HAP-1 (cell line): ENCODE data around the gene VDAC2.
"Not testable (repeated sequence)": the region's sequence is repeated elsewhere in the genome, so short reads cannot be mapped to it uniquely, and the experiment has no call there.

Experiments
- DNase-seq, 2 experiments: peaks; one replicate each; pipeline ENCODE4 v3.0.0-alpha.2; 2016 to 2020; ENCODE audit warnings: low spot score in 2 of 2
- H3K27me3 ChIP-seq: fragments of 250-450 bp; sonication (Bioruptor Pico); 2 replicates; pipeline ENCODE4 v1.5.1; 2020; ENCODE audit warnings: low read depth, mild to moderate bottlenecking, moderate library complexity
- H3K36me3 ChIP-seq: fragments of 250-450 bp; sonication (Bioruptor Pico); replicated peaks from 2 replicates; pipeline ENCODE4 v1.5.1; 2020; ENCODE audit warnings: mild to moderate bottlenecking
- H3K4me1 ChIP-seq: fragments of 250-450 bp; sonication (Bioruptor Pico); 2 replicates; pipeline ENCODE4 v1.5.1; 2020; ENCODE audit warnings: mild to moderate bottlenecking
- H3K4me3 ChIP-seq: fragments of 250-450 bp; sonication (Bioruptor Pico); 2 replicates; pipeline ENCODE4 v1.5.1; 2020; ENCODE audit warnings: mild to moderate bottlenecking, moderate library complexity
- H3K9me3 ChIP-seq: fragments of 250-450 bp; sonication (Bioruptor Pico); 2 replicates; pipeline ENCODE4 v1.5.1; 2020; ENCODE audit warnings: mild to moderate bottlenecking, moderate library complexity
- in situ Hi-C: fragments of 300-500 bp; cut with MboI; formaldehyde crosslinking; loops from 3 replicates; pipeline ENCODE4 v1.14.3; 2020; ENCODE audit warnings: low sequenced_read_pairs, inconsistent platforms, mixed read lengths

VDAC2 gene

GRCh38 chr10:75206638-75207037 is 4.0 kb upstream of the VDAC2 start:
- H3K9me3 ChIP-seq, in situ Hi-C loops, H3K4me1 ChIP-seq, H3K4me3 ChIP-seq, H3K36me3 ChIP-seq, DNase-seq, H3K27me3 ChIP-seq: not testable (repeated sequence)

DNA sequence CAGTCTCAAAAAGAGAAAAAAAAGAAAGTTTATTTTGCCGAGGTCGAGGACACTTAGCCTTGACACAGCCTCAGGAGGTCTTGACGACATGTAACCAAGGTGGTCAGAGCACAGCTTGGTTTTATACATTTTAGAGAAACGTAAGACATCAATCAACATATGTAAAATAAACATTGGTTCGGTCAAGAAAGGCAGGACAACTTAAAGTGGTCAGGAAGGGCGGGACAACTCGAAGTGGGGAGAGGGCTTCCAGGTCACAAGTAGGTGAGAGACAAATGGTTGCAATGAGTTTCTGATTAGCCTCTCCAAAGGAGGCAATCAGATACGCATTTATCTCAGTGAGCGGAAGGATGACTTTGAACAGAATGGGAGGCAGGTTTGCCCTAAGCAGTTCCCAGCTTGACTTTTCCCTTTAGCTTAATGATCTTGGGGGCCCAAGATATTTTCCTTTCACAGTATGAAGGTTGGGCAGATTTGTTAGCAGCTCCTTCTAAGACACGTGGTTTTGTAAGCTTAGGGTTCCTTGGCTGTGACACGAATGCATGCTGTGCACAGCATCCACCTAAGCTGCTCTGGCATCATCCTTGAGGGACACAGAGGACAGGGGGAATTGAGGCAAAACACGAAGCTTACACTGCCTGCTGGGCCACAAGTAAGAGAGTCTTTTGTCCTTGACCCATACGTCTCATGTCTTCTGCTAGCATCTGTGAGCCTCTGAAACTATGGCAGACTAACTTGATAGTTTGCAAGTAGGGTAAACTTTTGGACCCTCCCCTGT is 3.3 kb upstream of the VDAC2 start:
- peaks cover 14% of the 10 kb centered on the region for H3K36me3 ChIP-seq
- no peak for DNase-seq
- in situ Hi-C loops: no loop called here
- H3K4me3 ChIP-seq: no peak overlapping the region
- peaks cover 10% of the 10 kb centered on the region for H3K4me1 ChIP-seq
- H3K27me3 ChIP-seq: no peaks in the 10 kb centered on the region
- H3K9me3 ChIP-seq: no peaks in the 10 kb centered on the region

GRCh38 chr10:75207857-75208144 is 2.8 kb upstream of the VDAC2 start:
- H3K27me3 ChIP-seq: no peaks in the 10 kb centered on the region
- in situ Hi-C loops: no loop called here
- H3K36me3 ChIP-seq: peaks cover 20% of the 10 kb centered on the region
- DNase-seq: no peak
- H3K4me1 ChIP-seq: peaks cover 15% of the 10 kb centered on the region
- no peaks in the 10 kb centered on the region for H3K9me3 ChIP-seq
- H3K4me3 ChIP-seq: no peak overlapping the region

DNA sequence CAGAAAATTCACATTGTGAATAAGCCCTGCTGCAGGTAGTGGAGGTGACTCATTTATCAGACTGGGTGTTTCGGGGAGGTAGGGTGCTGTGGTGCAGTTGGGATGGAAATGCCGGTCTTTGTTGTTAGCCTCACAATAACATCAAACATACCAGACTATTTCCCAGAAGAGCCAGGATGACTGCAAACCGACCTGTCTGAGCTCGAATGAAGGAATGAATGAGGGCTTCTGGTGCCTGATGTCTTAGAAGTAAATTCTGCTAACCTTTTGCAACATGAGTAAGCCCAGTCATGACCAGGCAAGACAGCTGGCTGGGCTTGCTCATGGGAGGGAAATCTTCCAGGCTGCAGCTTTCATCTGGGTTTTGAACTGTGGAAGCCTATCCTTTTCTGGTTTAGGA is 2.4 kb upstream of the VDAC2 start:
- in situ Hi-C loops: no loop called here

GRCh38 chr10:75209086-75209920 is 1.3 kb upstream of the VDAC2 start:
- H3K9me3 ChIP-seq: no peaks in the 10 kb centered on the region
- H3K27me3 ChIP-seq: no peaks in the 10 kb centered on the region
- H3K4me1 ChIP-seq: peaks cover 15% of the 10 kb centered on the region
- H3K36me3 ChIP-seq: peaks cover 35% of the 10 kb centered on the region
- in situ Hi-C loops: no loop called here
- DNase-seq: no peak
- H3K4me3 ChIP-seq: peak overlapping the region; percentile 98

More for the DNA sequence above, 2.4 kb upstream of the VDAC2 start:
- DNase-seq: no peak
- Histone ChIP-seq H3K4me1 (peaks cover 15% of the 10 kb centered on the region), H3K4me3 (no peak overlapping the region), H3K9me3 (no peaks in the 10 kb centered on the region), H3K27me3 (no peaks in the 10 kb centered on the region), H3K36me3 (peaks cover 23% of the 10 kb centered on the region)

- peak in 1 of 2 experiments; percentile 69 for DNase-seq
- in situ Hi-C loops: no loop called here
- peaks cover 15% of the 10 kb centered on the region for H3K4me1 ChIP-seq
- peak overlapping the region; percentile 98 for H3K4me3 ChIP-seq
- no peaks in the 10 kb centered on the region for H3K27me3 ChIP-seq
- H3K9me3 ChIP-seq: no peaks in the 10 kb centered on the region
- peaks cover 41% of the 10 kb centered on the region for H3K36me3 ChIP-seq
Measured at GRCh38 chr10:75209921-75210281, 695 bp upstream of the VDAC2 start.

DNA sequence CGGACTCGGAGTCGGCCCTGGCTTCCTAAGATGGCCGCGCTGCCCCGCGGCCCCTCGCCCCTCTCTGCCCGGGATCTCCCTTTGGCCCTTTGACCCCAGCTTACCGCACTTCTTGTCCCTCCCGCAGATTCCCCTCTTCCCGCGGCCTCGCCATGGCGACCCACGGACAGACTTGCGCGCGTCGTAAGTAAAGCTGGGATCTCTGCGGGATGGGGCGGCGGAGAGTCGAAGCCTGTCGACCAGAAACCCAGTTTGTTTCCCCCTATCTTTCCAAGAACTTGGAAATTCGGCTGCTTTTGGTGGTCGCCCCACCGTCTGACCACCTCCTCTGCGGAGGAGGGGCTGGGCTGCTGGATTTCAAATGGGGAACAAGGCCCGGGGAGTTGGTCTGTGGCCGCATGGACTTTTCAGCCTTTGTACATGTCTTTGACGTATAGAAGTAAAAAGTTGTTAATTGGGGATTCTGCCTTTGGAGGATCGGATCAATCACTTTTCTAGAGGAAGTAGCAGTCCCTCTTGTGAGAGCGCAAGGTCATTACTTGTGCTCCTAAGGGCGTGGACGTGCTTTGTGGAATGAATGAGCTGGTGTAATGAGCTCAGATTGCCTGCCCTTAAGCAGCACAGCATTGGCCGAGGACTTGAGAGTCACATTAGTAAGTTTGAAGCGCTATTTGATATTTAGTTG is 553 bp downstream of the VDAC2 start:
- Histone ChIP-seq H3K27me3 (no peaks in the 10 kb centered on the region), H3K4me1 (peaks cover 19% of the 10 kb centered on the region), H3K9me3 (no peaks in the 10 kb centered on the region), H3K36me3 (peaks cover 50% of the 10 kb centered on the region), H3K4me3 (peak overlapping the region; percentile 98)
- peak; percentile 37 to 52 for DNase-seq
- in situ Hi-C loops: no loop called here

- Histone ChIP-seq H3K27me3 (no peaks in the 10 kb centered on the region), H3K9me3 (no peaks in the 10 kb centered on the region), H3K4me3 (peak overlapping the region; percentile 98), H3K36me3 (peaks cover 62% of the 10 kb centered on the region), H3K4me1 (peaks cover 23% of the 10 kb centered on the region)
- no peak for DNase-seq
- in situ Hi-C loops: no loop called here
Measured at GRCh38 chr10:75212343-75212742, 1.7 kb downstream of the VDAC2 start.

- Histone ChIP-seq H3K9me3 (no peaks in the 10 kb centered on the region), H3K4me1 (peaks cover 42% of the 10 kb centered on the region), H3K4me3 (no peak overlapping the region), H3K36me3 (peaks cover 94% of the 10 kb centered on the region), H3K27me3 (no peaks in the 10 kb centered on the region)
- in situ Hi-C loops: no loop called here
- no peak for DNase-seq
Measured at GRCh38 chr10:75220274-75220673, 9.7 kb downstream of the VDAC2 start.

GRCh38 chr10:75221492-75221891 is 10.9 kb downstream of the VDAC2 start:
- Histone ChIP-seq H3K36me3 (peaks cover 91% of the 10 kb centered on the region), H3K4me1 (peaks cover 43% of the 10 kb centered on the region)
- in situ Hi-C loops, H3K27me3 ChIP-seq, H3K4me3 ChIP-seq, DNase-seq, H3K9me3 ChIP-seq: not testable (repeated sequence)

DNA sequence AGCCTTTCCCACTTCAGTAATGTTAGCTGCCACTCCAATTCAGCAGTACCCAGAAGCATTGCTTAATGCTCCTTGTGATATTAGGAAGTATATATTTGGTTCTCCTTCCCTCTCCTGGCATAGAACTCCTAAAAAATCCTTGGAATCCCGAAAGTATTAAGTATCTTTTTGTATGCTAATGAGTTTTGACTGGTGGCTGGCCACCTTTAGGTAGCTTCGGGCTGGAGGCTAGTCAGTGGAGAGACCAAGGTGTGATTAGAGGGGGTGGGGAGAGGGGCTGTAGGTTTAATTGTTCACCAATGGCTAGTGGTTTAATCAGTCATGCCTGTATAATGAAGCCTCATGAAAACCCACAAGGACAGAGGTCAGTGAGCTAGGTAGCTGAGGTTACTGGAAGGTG is 12.9 kb downstream of the VDAC2 start:
- H3K36me3 ChIP-seq: peaks cover 81% of the 10 kb centered on the region
- peaks cover 50% of the 10 kb centered on the region for H3K4me1 ChIP-seq
- in situ Hi-C loops: no loop called here
- no peaks in the 10 kb centered on the region for H3K27me3 ChIP-seq
- peak; percentile 56 to 67 for DNase-seq
- no peaks in the 10 kb centered on the region for H3K9me3 ChIP-seq
- H3K4me3 ChIP-seq: no peak overlapping the region

DNA sequence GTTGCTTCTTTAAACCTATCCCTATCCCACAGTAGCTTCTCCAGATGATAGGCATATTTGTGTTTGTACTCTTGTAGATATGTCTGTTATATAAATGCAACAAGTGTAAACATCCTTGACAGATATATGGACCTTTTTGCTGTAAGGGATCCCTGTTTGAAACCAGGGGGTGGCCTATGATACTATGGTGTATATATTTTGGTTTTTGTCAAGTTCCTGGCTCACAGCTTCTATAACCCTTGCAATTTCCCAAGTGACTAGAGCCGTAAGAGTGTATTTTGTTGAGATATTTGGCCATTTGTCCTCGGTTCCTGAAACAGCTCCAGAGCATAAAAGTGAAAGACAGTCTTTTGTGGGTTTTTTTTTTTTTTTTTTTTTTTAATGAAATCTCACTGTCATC is 15.5 kb downstream of the VDAC2 start:
- Histone ChIP-seq H3K36me3 (peaks cover 77% of the 10 kb centered on the region), H3K4me3 (no peak overlapping the region), H3K4me1 (peaks cover 50% of the 10 kb centered on the region), H3K27me3 (no peaks in the 10 kb centered on the region), H3K9me3 (no peaks in the 10 kb centered on the region)
- no peak for DNase-seq
- in situ Hi-C loops: no loop called here

DNA sequence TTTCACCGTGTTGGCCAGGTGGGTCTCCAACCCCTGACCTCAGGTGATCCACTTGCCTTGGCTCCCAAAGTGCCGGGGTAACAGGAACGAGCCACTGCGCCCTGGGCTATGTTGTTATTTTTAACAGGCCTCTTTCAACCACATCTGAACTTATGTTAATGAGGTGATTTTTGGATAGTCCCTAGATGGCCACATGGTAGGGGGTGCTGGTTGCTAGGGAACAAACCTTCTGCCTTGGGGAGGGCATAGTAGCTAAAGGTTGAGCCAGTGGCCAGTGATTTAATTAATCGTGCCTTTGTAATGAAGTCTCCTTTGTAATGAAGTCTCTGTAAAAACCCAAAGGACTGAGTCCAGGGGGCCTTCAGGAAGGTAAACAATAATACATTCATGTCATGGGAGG is 16.1 kb downstream of the VDAC2 start:
- peak in 1 of 2 experiments; percentile 35 for DNase-seq
- H3K9me3 ChIP-seq: no peaks in the 10 kb centered on the region
- H3K27me3 ChIP-seq: no peaks in the 10 kb centered on the region
- peaks cover 50% of the 10 kb centered on the region for H3K4me1 ChIP-seq
- in situ Hi-C loops: no loop called here
- no peak overlapping the region for H3K4me3 ChIP-seq
- peaks cover 77% of the 10 kb centered on the region for H3K36me3 ChIP-seq

DNA sequence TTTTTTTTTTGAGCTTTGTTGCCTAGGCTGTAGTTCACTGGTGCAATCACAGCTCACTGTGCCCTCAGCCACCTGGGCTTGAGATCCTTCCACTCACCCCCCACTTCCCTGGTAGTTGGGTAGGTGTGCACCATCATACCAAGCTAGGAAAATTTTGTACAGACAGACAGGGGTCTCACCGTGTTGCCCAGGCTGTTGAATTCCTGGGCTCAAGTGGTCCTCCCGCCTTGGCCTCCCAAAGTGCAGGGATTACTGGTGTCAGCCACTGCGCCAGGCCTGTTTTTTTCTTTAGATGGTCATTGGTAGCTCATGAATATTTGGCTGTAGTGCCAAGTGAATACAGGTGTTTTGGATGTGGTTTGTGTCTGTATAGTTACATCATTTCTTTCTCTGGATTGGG is 17.7 kb downstream of the VDAC2 start:
- in situ Hi-C loops: no loop called here

More for the DNA sequence above, 17.7 kb downstream of the VDAC2 start:
- peaks cover 75% of the 10 kb centered on the region for H3K36me3 ChIP-seq
- peaks cover 38% of the 10 kb centered on the region for H3K4me1 ChIP-seq
- H3K4me3 ChIP-seq: no peak overlapping the region
- H3K27me3 ChIP-seq: no peaks in the 10 kb centered on the region
- no peak for DNase-seq
- no peaks in the 10 kb centered on the region for H3K9me3 ChIP-seq
